Spinal cord (tissue), 10 donors: ENCODE results near the gene TEKT5. TPM values are rescaled to one million over a fixed set of nuclear protein-coding genes. Genes with fewer than 3 reads are reported as not detected.
"Not testable (repeated sequence)": the region's sequence is repeated elsewhere in the genome, so short reads cannot be mapped to it uniquely, and the experiment has no call there.

Experiments
- DNase-seq, 6 donors: peaks; one replicate each; pipeline versions ENCODE4 v3.0.0 to v3.0.0-alpha.2; 2013 to 2015; ENCODE audit warnings: low spot score in 6 of 6, low read depth in 4 of 6
- H3K27ac ChIP-seq: one replicate; pipeline ENCODE4 v1.5.1; 2013; ENCODE audit warnings: low read depth, low read length, control low read depth
- H3K27me3 ChIP-seq: one replicate; pipeline ENCODE4 v1.6.1; 2013; ENCODE audit warnings: low read length; ENCODE audit not compliant: control insufficient read depth, insufficient read depth
- H3K36me3 ChIP-seq: one replicate; pipeline ENCODE4 v1.6.1; 2013; ENCODE audit warnings: low read length; ENCODE audit not compliant: control insufficient read depth, insufficient read depth
- H3K4me1 ChIP-seq: one replicate; pipeline ENCODE4 v1.6.1; 2013; ENCODE audit warnings: low read length; ENCODE audit not compliant: control insufficient read depth, insufficient read depth
- H3K4me3 ChIP-seq: one replicate; pipeline ENCODE4 v1.5.1; 2013; ENCODE audit warnings: low read depth, low read length, control low read depth
- H3K9me3 ChIP-seq: one replicate; pipeline ENCODE4 v1.6.1; 2013; ENCODE audit warnings: low read length; ENCODE audit not compliant: control insufficient read depth, insufficient read depth
- WGBS: methylation state at CpG from one replicate; pipeline ENCODE4 v1.1.5; 2013; ENCODE audit warnings: missing lambda C conversion rate; ENCODE audit not compliant: insufficient coverage; 5-methylcytosine and 5-hydroxymethylcytosine counted together
- polyA plus RNA-seq, 2 donors: library from polyadenylated mRNA; unstranded; fragments of 120-200 nt; gene quantifications; one replicate each; pipeline ENCODE4 v1.2.1, GENCODE V29; 2013; ENCODE audit not compliant: insufficient read length in 2 of 2
- total RNA-seq, 2 donors: library from RNA; depleted of rRNA in 1 of 2; stranded (reverse); fragments of 120-200 nt in 1 of 2; fragments of >200 nt in 1 of 2; gene quantifications; one replicate each; pipeline versions ENCODE4 v1.2.3 to v1.2.4, GENCODE V29; 2013 to 2014
- donor health status: healthy.

TEKT5 gene
- total and polyA plus RNA-seq, 4 donors: 0.27 to 0.69 (median 0.39) TPM

- no peaks in the 10 kb centered on the region for H3K36me3 ChIP-seq
- DNase-seq: no peak
- no peaks in the 10 kb centered on the region for H3K9me3 ChIP-seq
These were observed 6.4 kb downstream of the TEKT5 start for GRCh38 chr16:10688291-10688690.

GRCh38 chr16:10685709-10686108 is 9.0 kb downstream of the TEKT5 start:
- no peak for DNase-seq
- Histone ChIP-seq H3K9me3 (no peaks in the 10 kb centered on the region), H3K36me3 (no peaks in the 10 kb centered on the region), H3K4me1 (peaks cover 4% of the 10 kb centered on the region), H3K4me3 (no peak overlapping the region), H3K27me3 (no peaks in the 10 kb centered on the region), H3K27ac (no peak overlapping the region)
- WGBS: 98% methylated on average over 3 of the region's 7 CpGs

More at GRCh38 chr16:10688291-10688690, 6.4 kb downstream of the TEKT5 start:
- H3K27ac ChIP-seq: no peak overlapping the region
- 84% methylated on average over 6 of the region's 10 CpGs for WGBS
- H3K4me1 ChIP-seq: peaks cover 4% of the 10 kb centered on the region
- no peak overlapping the region for H3K4me3 ChIP-seq
- H3K27me3 ChIP-seq: no peaks in the 10 kb centered on the region

- DNase-seq: no peak
- Histone ChIP-seq H3K4me3 (no peak overlapping the region), H3K36me3 (no peaks in the 10 kb centered on the region), H3K27me3 (no peaks in the 10 kb centered on the region), H3K9me3 (no peaks in the 10 kb centered on the region), H3K27ac (no peak overlapping the region), H3K4me1 (peaks cover 4% of the 10 kb centered on the region)
- WGBS: 63% methylated on average over 14 of the region's 14 CpGs
These were observed 10.1 kb downstream of the TEKT5 start for GRCh38 chr16:10684511-10685151.

- Histone ChIP-seq H3K27ac (no peak overlapping the region), H3K27me3 (no peaks in the 10 kb centered on the region), H3K4me3 (no peak overlapping the region), H3K36me3 (no peaks in the 10 kb centered on the region), H3K4me1 (peaks cover 4% of the 10 kb centered on the region), H3K9me3 (no peaks in the 10 kb centered on the region)
- no peak for DNase-seq
- WGBS: 78% methylated on average over 4 of the region's 8 CpGs
These were observed 11.6 kb downstream of the TEKT5 start for GRCh38 chr16:10683170-10683569.

- H3K4me1 ChIP-seq: peaks cover 4% of the 10 kb centered on the region
- no peak overlapping the region for H3K4me3 ChIP-seq
- 100% methylated on average over 1 of the region's 7 CpGs for WGBS
- H3K36me3 ChIP-seq: no peaks in the 10 kb centered on the region
- H3K9me3 ChIP-seq: no peaks in the 10 kb centered on the region
- no peak for DNase-seq
- no peak overlapping the region for H3K27ac ChIP-seq
- H3K27me3 ChIP-seq: no peaks in the 10 kb centered on the region
These were observed 12.1 kb downstream of the TEKT5 start for GRCh38 chr16:10682604-10683003.

GRCh38 chr16:10681310-10682308 is 13.1 kb downstream of the TEKT5 start:
- 84% methylated on average over 26 of the region's 29 CpGs for WGBS
- H3K27me3 ChIP-seq: no peaks in the 10 kb centered on the region
- H3K36me3 ChIP-seq: no peaks in the 10 kb centered on the region
- no peak overlapping the region for H3K4me3 ChIP-seq
- H3K27ac ChIP-seq: no peak overlapping the region
- no peaks in the 10 kb centered on the region for H3K9me3 ChIP-seq
- H3K4me1 ChIP-seq: peaks cover 4% of the 10 kb centered on the region
- DNase-seq: no peak

- H3K27ac ChIP-seq: no peak overlapping the region
- H3K36me3 ChIP-seq: no peaks in the 10 kb centered on the region
- H3K27me3 ChIP-seq: no peaks in the 10 kb centered on the region
- no peaks in the 10 kb centered on the region for H3K9me3 ChIP-seq
- peaks cover 4% of the 10 kb centered on the region for H3K4me1 ChIP-seq
- no peak overlapping the region for H3K4me3 ChIP-seq
- DNase-seq: peak in 1 of 6 donors; percentile 38
These were observed 14.8 kb downstream of the TEKT5 start for GRCh38 chr16:10679921-10680320.

GRCh38 chr16:10679441-10679840 is 15.3 kb downstream of the TEKT5 start:
- not testable (repeated sequence) for H3K9me3 ChIP-seq, H3K27ac ChIP-seq, H3K36me3 ChIP-seq, DNase-seq, H3K4me3 ChIP-seq, H3K4me1 ChIP-seq, H3K27me3 ChIP-seq
- no CpG with 5 or more reads among the region's 7 CpGs for WGBS

- Histone ChIP-seq H3K4me3 (no peak overlapping the region), H3K36me3 (no peaks in the 10 kb centered on the region), H3K27ac (no peak overlapping the region), H3K4me1 (no peaks in the 10 kb centered on the region), H3K27me3 (no peaks in the 10 kb centered on the region), H3K9me3 (no peaks in the 10 kb centered on the region)
- WGBS: no CpG with 5 or more reads among the region's 2 CpGs
- DNase-seq: peak in 3 of 6 donors; percentile 25 to 74 (median 53)
These were observed 16.1 kb downstream of the TEKT5 start for GRCh38 chr16:10678655-10679054.
